Right lobe of liver (tissue), 6 donors: ENCODE results near the gene COQ7. TPM values are rescaled to one million over a fixed set of nuclear protein-coding genes. Genes with fewer than 3 reads are reported as not detected.
A peak's percentile ranks its signal among the peaks of the same experiment; 100 is the strongest.

Experiments
- ATAC-seq, 4 donors: fragments of 200-7000 bp; cut with Tn5 transposase; one replicate each; pipeline ENCODE4 v1.9.1; 2020; ENCODE audit warnings: mild to moderate bottlenecking in 4 of 4, moderate library complexity in 4 of 4
- DNase-seq, 3 donors: peaks; one replicate each; pipeline ENCODE4 v3.0.0-alpha.2; 2020
- H3K27ac ChIP-seq, 3 donors: fragments of 200-600 bp; one replicate each; pipeline ENCODE4 v1.8.0; 2022
- H3K27me3 ChIP-seq, 2 donors: fragments of 200-600 bp; one replicate each; pipeline ENCODE4 v1.8.0; 2022
- H3K36me3 ChIP-seq, 4 donors: fragments of 200-600 bp; sonication (generic) in 1 of 4; one replicate each; pipeline versions ENCODE4 v1.5.1 to v1.8.0; 2017 to 2022; ENCODE audit warnings: control low read depth in 1 of 4
- H3K4me1 ChIP-seq, 4 donors: fragments of 200-600 bp; sonication (generic) in 1 of 4; one replicate each; pipeline versions ENCODE4 v1.5.1 to v1.8.0; 2017 to 2022; ENCODE audit warnings: control low read depth in 1 of 4
- H3K4me3 ChIP-seq, 3 donors: fragments of 200-600 bp; one replicate each; pipeline ENCODE4 v1.8.0; 2022
- H3K9me3 ChIP-seq, 4 donors: fragments of 200-600 bp; sonication (generic) in 1 of 4; one replicate each; pipeline versions ENCODE4 v1.5.1 to v1.8.0; 2017 to 2022; ENCODE audit warnings: control low read depth in 1 of 4
- POLR2A ChIP-seq: fragments of 450-650 bp; IDR thresholded peaks from one replicate; pipeline ENCODE4 v1.6.1; 2017; ENCODE audit warnings: antibody characterized with exemption, mild to moderate bottlenecking
- WGBS: methylation state at CpG from one replicate; pipeline ENCODE4 v1.1.6; 2018; ENCODE audit warnings: low coverage, low lambda C conversion rate; ENCODE audit not compliant: insufficient coverage; ENCODE audit errors: missing lambda C conversion rate; 5-methylcytosine and 5-hydroxymethylcytosine counted together
- intact Hi-C, 2 donors: fragments of 100-400 bp; cut with DNase I; formaldehyde crosslinking; loops; one replicate each; pipeline versions ENCODE4 v1.11.2 to v1.14.1; 2022
- total RNA-seq, 6 experiments: library from RNA; depleted of rRNA in 2 of 6; stranded (reverse); fragments of >200 nt in 2 of 6; fragmentation: NEBNext Ultra II Directional in 3 of 6; extraction: Animal tissue kit (Norgen Biotek cat#: 25700) in 3 of 6; gene quantifications; one replicate each; pipeline versions ENCODE4 v1.1.0 to v1.2.4, GENCODE V29; 2016 to 2023
- TF ChIP-seq, protein P1 (sequence below), 4 donors: fragments of 200-600 bp in 3 of 4; fragments of 450-650 bp in 1 of 4; IDR thresholded peaks; one replicate each; pipeline versions ENCODE4 v1.5.1 to v1.8.0; 2016 to 2022; ENCODE audit warnings: antibody characterized with exemption in 4 of 4, mild to moderate bottlenecking in 2 of 4
- donor health status: DM: no; HTN: yes; CAD: no.
- donor health status: DM: no; HTN: no; CAD: no.
- donor health status: DM: no; HTN: no; CAD: no.
- donor health status: DM: no; HTN: yes; CAD: no.
- donor health status: DM: no; HTN: yes; CAD: no.

The COQ7 gene
- total RNA-seq, 6 experiments from 2014 or later = 7.9 to 11.3 (median 9.9) TPM

GRCh38 chr16:19062706-19063105, 4.7 kb upstream of the COQ7 start:
- Histone ChIP-seq H3K4me1 (no peaks in the 10 kb centered on the region), H3K36me3 (no peaks in the 10 kb centered on the region), H3K4me3 (no peak overlapping the region), H3K9me3 (no peaks in the 10 kb centered on the region), H3K27me3 (no peaks in the 10 kb centered on the region), H3K27ac (no peak overlapping the region)
- no peak for TF ChIP-seq POLR2A
- TF ChIP-seq, protein P1, sequence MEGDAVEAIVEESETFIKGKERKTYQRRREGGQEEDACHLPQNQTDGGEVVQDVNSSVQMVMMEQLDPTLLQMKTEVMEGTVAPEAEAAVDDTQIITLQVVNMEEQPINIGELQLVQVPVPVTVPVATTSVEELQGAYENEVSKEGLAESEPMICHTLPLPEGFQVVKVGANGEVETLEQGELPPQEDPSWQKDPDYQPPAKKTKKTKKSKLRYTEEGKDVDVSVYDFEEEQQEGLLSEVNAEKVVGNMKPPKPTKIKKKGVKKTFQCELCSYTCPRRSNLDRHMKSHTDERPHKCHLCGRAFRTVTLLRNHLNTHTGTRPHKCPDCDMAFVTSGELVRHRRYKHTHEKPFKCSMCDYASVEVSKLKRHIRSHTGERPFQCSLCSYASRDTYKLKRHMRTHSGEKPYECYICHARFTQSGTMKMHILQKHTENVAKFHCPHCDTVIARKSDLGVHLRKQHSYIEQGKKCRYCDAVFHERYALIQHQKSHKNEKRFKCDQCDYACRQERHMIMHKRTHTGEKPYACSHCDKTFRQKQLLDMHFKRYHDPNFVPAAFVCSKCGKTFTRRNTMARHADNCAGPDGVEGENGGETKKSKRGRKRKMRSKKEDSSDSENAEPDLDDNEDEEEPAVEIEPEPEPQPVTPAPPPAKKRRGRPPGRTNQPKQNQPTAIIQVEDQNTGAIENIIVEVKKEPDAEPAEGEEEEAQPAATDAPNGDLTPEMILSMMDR (IDR thresholded peaks at IDR 0.05) = no peak
- intact Hi-C loops = no loop called here
- no peak for ATAC-seq
- DNase-seq = no peak
- WGBS = 49% methylated on average over 4 of the region's 4 CpGs

GRCh38 chr16:19066988-19067348, 446 bp upstream of the COQ7 start:
- TF ChIP-seq POLR2A = no peak
- TF ChIP-seq, protein P1 (IDR thresholded peaks at IDR 0.05) = no peak
- Histone ChIP-seq H3K27ac (peak overlapping the region; percentile 97 to 100 (median 99)), H3K4me1 (peaks cover 0 to 8% (median 0%) of the 10 kb centered on the region in 4 donors), H3K36me3 (no peaks in the 10 kb centered on the region), H3K27me3 (no peaks in the 10 kb centered on the region), H3K4me3 (peak overlapping the region; percentile 52 to 71 (median 71)), H3K9me3 (no peaks in the 10 kb centered on the region)
- WGBS = 52% methylated on average over 9 of the region's 9 CpGs
- ATAC-seq = no peak
- intact Hi-C loops = no loop called here
- DNase-seq = no peak

DNA sequence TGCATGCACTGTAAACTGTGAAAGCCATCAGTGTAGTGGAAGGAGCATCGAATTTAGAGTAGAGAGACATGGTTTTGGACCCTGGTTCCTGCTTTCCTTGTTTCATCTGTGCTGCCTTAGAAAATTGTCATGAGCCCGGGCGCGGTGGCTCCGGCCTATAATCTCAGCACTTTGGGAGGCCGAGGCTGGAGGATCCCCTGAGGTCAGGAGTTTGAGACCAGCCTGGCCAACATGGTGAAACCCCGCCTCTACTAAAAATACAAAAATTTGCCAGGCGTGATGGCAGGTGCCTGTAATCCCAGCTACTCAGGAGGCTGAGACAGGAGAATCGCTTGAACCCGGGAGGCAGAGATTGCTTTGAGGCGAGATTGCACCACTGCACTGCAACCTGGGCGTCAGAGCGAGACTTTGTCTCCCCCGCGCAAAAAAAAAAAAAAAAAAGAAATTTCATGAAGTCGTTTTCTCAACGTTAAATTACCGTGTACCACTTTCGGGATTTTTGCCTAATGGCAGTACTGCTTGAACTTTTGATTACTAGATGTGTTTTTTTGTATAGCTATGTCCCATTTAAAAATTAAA, 912 bp downstream of the COQ7 start:
- DNase-seq (peak in 2 of 3 donors; percentile 24 to 45), ATAC-seq (no peak)
- TF ChIP-seq POLR2A = no peak
- TF ChIP-seq, protein P1 (IDR thresholded peaks at IDR 0.05) = no peak
- Histone ChIP-seq H3K27ac (peak overlapping the region; percentile 97 to 100 (median 99)), H3K9me3 (no peaks in the 10 kb centered on the region), H3K4me1 (peaks cover 0 to 8% (median 0%) of the 10 kb centered on the region in 4 donors), H3K36me3 (no peaks in the 10 kb centered on the region), H3K27me3 (no peaks in the 10 kb centered on the region), H3K4me3 (peak overlapping the region; percentile 52 to 71 (median 71))
- WGBS = 37% methylated on average over 14 of the region's 19 CpGs
- intact Hi-C loops = no loop called here

DNA sequence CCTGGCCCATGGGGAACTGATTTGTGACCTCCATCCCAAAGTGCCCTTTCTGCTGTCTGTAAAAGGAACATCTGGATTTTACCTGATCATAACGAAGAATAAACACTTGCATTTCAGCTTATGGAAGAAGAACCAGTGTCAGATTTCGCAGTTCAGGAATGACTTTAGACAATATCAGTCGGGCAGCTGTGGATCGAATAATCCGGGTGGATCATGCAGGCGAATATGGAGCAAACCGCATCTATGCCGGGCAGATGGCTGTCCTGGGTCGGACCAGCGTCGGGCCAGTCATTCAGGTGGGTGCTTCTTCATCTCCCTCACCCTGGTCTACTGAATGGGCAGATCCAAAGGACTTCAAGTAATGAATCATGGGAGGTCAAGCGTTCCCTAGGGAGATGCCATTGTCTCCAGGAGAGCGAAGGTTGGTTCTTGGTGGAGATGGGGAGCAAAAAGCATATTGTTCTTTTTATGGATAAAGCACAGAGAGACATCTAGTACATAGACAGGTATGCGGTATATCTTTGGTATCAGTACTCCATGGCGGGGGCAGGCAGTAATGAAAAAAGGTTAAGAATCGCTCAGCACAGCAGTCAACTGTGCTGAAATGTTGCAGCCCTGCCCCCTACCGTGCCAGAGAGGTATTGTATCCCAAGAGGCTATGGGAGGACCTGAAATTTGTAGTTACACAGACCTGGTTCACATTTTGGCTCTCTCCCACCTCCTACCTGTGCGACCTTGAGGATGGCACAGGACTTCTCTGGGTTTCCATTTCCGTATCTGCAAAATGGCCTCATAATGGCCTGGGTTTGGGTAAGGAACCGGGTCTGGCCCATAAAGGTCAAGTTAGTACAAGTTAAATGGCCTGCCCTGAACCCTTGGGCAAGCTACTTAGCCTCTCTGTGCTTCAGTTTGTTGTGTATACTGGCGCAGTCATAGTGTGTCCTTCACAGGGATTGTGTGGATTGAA, 4.7 kb downstream of the COQ7 start:
- intact Hi-C loops = loop anchor here in 1 of 2 donors (5.0 kb wide), 1 partner anchor 95 kb away; no protein-coding TSS in a partner anchor
- Histone ChIP-seq H3K4me1 (peaks cover 0 to 13% (median 0%) of the 10 kb centered on the region in 4 donors), H3K27me3 (no peaks in the 10 kb centered on the region), H3K9me3 (no peaks in the 10 kb centered on the region), H3K27ac (no peak overlapping the region), H3K4me3 (no peak overlapping the region), H3K36me3 (peaks cover 0 to 14% (median 0%) of the 10 kb centered on the region in 4 donors)
- WGBS = 70% methylated on average over 8 of the region's 21 CpGs
- peak in 2 of 3 donors; percentile 54 to 68 for DNase-seq
- peak; percentile 20 to 29 (median 26) for ATAC-seq
- no peak for TF ChIP-seq POLR2A
- TF ChIP-seq, protein P1 (IDR thresholded peaks at IDR 0.05) = peak; percentile 54 to 78 (median 74)
